A673 (cell line): ENCODE data around the gene SORCS1. TPM values are rescaled to one million over a fixed set of nuclear protein-coding genes. Genes with fewer than 3 reads are reported as not detected.

Source experiments
- BruUV-seq: library from RNA; stranded (reverse); fragments of 400-500 nt; replicated peaks from 2 replicates; lab custom pipeline; 2021; lab: Mats Ljungman, UMichigan
- CTCF ChIA-PET: fragments of 300-600 bp; sonication (Branson Sonifier 250); formaldehyde crosslinking; loops from one replicate; lab custom pipeline; 2022; ENCODE audit warnings: antibody characterized with exemption; lab: Charles Lee
- POLR2A ChIA-PET: fragments of 300-600 bp; sonication (Branson Sonifier 250); formaldehyde crosslinking; loops from one replicate; lab custom pipeline; 2022; ENCODE audit warnings: antibody characterized with exemption; ENCODE audit not compliant: low non-redundant PET; lab: Charles Lee
- DNase-seq: peaks from one replicate; pipeline ENCODE4 v3.0.0-alpha.2; 2015; ENCODE audit warnings: low spot score
- H3K27ac ChIP-seq: fragments of 200-600 bp; sonication (generic); 2 replicates; pipeline ENCODE4 v1.5.1; 2016; ENCODE audit warnings: mixed run types, low read depth, mild to moderate bottlenecking, mixed read lengths, antibody characterized with exemption, low read length; ENCODE audit not compliant: poor library complexity, severe bottlenecking
- H3K27me3 ChIP-seq: fragments of 200-600 bp; sonication (generic); replicated peaks from 2 replicates; pipeline ENCODE4 v1.6.1; 2017; ENCODE audit warnings: mixed run types, low read depth, mild to moderate bottlenecking, mixed read lengths, antibody characterized with exemption, low read length; ENCODE audit not compliant: insufficient read depth, poor library complexity
- H3K36me3 ChIP-seq: fragments of 200-600 bp; sonication (generic); 2 replicates; pipeline ENCODE4 v1.6.1; 2016; ENCODE audit warnings: mixed run types, mild to moderate bottlenecking, mixed read lengths, antibody characterized with exemption, low read length; ENCODE audit not compliant: insufficient read depth, poor library complexity, severe bottlenecking
- H3K4me1 ChIP-seq: fragments of 200-600 bp; sonication (generic); 2 replicates; pipeline ENCODE4 v1.6.1; 2017; ENCODE audit warnings: mixed run types, mild to moderate bottlenecking, mixed read lengths, antibody characterized with exemption, low read length; ENCODE audit not compliant: insufficient read depth, poor library complexity, severe bottlenecking
- H3K4me3 ChIP-seq: fragments of 200-600 bp; sonication (generic); 2 replicates; pipeline ENCODE4 v1.5.1; 2016; ENCODE audit warnings: low read depth, mixed run types, mild to moderate bottlenecking, mixed read lengths, low read length; ENCODE audit not compliant: poor library complexity, severe bottlenecking
- H3K9me3 ChIP-seq: fragments of 200-600 bp; sonication (generic); 2 replicates; pipeline ENCODE4 v1.6.1; 2016; ENCODE audit warnings: mixed run types, low read depth, mild to moderate bottlenecking, mixed read lengths, antibody characterized with exemption, low read length; ENCODE audit not compliant: poor library complexity, severe bottlenecking
- EZH2 ChIP-seq: fragments of 200-600 bp; sonication (generic); IDR thresholded peaks from 2 replicates; pipeline ENCODE4 v1.6.1; 2017; ENCODE audit warnings: borderline replicate concordance, low read depth, mild to moderate bottlenecking, mixed read lengths, antibody characterized with exemption, low read length; ENCODE audit not compliant: poor library complexity, severe bottlenecking
- intact Hi-C: fragments of 100-400 bp; cut with micrococcal nuclease; formaldehyde crosslinking; loops from one replicate; pipeline ENCODE4 v1.10.0; 2022; ENCODE audit not compliant: unreplicated experiment
- total RNA-seq: library from RNA; stranded (reverse); gene quantifications from 2 replicates; pipeline ENCODE4 v1.2.3, GENCODE V29; 2021
- TF ChIP-seq, protein P1 (sequence below): fragments of 300-800, 200-600 bp; sonication (generic); conservative IDR thresholded peaks from 2 replicates; pipeline ENCODE4 v1.5.1; 2017; ENCODE audit warnings: low read depth, mild to moderate bottlenecking, antibody characterized with exemption, low read length, moderate library complexity, mixed read lengths

Gene SORCS1
- total RNA-seq, 1 experiment from 2014 or later = 0.34 TPM

DNA sequence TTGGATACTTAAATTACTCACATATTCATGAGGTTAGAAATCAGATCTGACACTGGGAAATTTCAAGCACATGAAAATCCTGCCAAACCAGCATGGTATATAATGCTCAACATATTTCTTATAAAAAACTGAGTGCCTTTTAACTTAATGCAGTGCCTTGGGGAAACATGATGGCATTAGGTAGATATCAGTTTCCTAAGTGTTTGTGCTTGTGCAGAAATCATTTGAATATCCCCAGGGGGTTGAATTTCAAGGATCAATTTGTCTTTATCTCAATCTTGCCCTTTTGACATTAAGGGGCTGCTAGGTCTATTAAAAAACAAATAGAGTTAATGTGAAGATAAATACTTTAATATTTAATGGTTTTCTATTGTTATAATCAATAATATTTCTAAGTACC is 396.3 kb downstream of the SORCS1 start:
- BruUV-seq = no TSS peak
- Histone ChIP-seq H3K36me3 (no peaks in the 10 kb centered on the region), H3K27ac (no peak overlapping the region), H3K4me3 (no peak overlapping the region), H3K9me3 (no peaks in the 10 kb centered on the region), H3K27me3 (no peaks in the 10 kb centered on the region), H3K4me1 (no peaks in the 10 kb centered on the region)
- intact Hi-C loops = no loop called here
- DNase-seq = no peak
- CTCF ChIA-PET = no interaction called here
- no peak for TF ChIP-seq EZH2
- TF ChIP-seq, protein P1, sequence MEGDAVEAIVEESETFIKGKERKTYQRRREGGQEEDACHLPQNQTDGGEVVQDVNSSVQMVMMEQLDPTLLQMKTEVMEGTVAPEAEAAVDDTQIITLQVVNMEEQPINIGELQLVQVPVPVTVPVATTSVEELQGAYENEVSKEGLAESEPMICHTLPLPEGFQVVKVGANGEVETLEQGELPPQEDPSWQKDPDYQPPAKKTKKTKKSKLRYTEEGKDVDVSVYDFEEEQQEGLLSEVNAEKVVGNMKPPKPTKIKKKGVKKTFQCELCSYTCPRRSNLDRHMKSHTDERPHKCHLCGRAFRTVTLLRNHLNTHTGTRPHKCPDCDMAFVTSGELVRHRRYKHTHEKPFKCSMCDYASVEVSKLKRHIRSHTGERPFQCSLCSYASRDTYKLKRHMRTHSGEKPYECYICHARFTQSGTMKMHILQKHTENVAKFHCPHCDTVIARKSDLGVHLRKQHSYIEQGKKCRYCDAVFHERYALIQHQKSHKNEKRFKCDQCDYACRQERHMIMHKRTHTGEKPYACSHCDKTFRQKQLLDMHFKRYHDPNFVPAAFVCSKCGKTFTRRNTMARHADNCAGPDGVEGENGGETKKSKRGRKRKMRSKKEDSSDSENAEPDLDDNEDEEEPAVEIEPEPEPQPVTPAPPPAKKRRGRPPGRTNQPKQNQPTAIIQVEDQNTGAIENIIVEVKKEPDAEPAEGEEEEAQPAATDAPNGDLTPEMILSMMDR = no peak
- POLR2A ChIA-PET = no interaction called here

DNA sequence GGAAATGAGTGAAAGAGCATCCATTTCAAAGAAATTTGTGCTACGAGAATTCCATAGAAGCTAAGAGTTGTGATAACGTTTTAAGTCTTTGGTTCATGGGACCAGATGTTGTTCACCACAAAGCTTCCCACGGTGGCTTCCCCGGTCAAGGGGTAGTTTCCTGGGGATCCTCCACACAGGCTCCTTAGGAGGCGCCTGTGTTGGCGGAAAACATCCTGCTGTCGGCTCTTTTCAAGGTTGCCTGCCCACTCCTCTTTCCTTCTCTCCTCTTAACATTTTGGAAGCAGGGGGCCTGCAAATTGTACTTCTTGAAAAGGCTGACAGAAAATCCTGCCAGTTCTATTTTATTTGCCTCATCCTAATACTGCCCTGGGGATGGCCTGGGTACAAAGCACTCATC is 398.6 kb downstream of the SORCS1 start:
- Histone ChIP-seq H3K27me3 (no peaks in the 10 kb centered on the region), H3K4me1 (no peaks in the 10 kb centered on the region), H3K36me3 (no peaks in the 10 kb centered on the region), H3K4me3 (no peak overlapping the region), H3K9me3 (no peaks in the 10 kb centered on the region), H3K27ac (no peak overlapping the region)
- DNase-seq = no peak
- no peak for TF ChIP-seq EZH2
- TF ChIP-seq, protein P1 = no peak
- ChIA-PET POLR2A (no interaction called here), CTCF (no interaction called here)
- no TSS peak for BruUV-seq
- intact Hi-C loops = no loop called here

DNA sequence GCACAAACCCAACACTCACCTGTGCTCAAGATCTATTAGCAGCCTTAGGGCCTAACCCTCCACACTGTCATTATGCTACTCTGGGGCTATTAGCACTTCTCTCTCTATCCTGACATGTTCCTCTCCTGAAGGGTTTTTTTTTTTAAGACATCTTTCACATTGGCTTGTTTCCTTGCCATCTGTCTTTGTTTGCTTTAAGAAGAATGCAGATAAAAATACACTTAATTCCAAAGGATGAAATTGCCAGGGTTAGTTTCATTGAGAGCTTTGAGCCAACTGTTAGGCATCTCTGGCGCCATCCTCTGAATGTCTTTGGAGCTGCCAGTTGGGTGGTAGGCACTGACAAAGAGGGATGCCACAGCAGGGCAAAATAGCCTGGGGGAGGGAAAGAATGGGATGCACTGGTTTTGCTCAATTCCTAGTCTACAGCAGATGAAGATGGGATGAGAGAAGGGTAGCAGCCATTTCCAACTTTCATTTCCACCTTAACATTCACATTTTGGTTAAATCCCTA is 399.2 kb downstream of the SORCS1 start:
- DNase-seq = no peak
- H3K9me3 ChIP-seq = no peaks in the 10 kb centered on the region
- no TSS peak for BruUV-seq
- TF ChIP-seq EZH2 = no peak
- TF ChIP-seq, protein P1 = peak; percentile 37
- intact Hi-C loops = no loop called here
- CTCF ChIA-PET = interaction anchor here (0.6 to 0.7 kb wide), 2 partner anchors 60 to 269 kb away, joined by 3 to 5 read pairs; no protein-coding TSS in a partner anchor
- POLR2A ChIA-PET = no interaction called here
- no peaks in the 10 kb centered on the region for H3K4me1 ChIP-seq
- H3K27me3 ChIP-seq = no peaks in the 10 kb centered on the region
- no peaks in the 10 kb centered on the region for H3K36me3 ChIP-seq
- H3K27ac ChIP-seq = no peak overlapping the region
- H3K4me3 ChIP-seq = no peak overlapping the region
